Neutrophil (primary cell): ENCODE measurements around the gene NAP1L2.

Experiments
- H3K27ac ChIP-seq: fragments of 200-600 bp; sonication (generic); 2 replicates; pipeline ENCODE4 v1.5.1; 2016; ENCODE audit warnings: mild to moderate bottlenecking, moderate library complexity
- H3K27me3 ChIP-seq: fragments of 200-600 bp; sonication (generic); 2 replicates; pipeline ENCODE4 v1.6.0; 2016; ENCODE audit warnings: mild to moderate bottlenecking
- H3K36me3 ChIP-seq: fragments of 200-600 bp; sonication (generic); 2 replicates; pipeline ENCODE4 v1.5.1; 2017
- H3K4me1 ChIP-seq, 2 experiments: fragments of 200-600 bp in 1 of 2; sonication (generic) in 1 of 2; 1 replicate in 1 of 2; 2 replicates in 1 of 2; pipeline versions ENCODE4 v1.5.1 to v1.6.1; 2013 to 2016; ENCODE audit warnings: low read depth in 1 of 2, low read length in 1 of 2, mild to moderate bottlenecking in 1 of 2, moderate library complexity in 1 of 2; ENCODE audit not compliant: control insufficient read depth in 1 of 2, insufficient read depth in 1 of 2
- H3K4me3 ChIP-seq, 2 experiments: fragments of 200-600 bp in 1 of 2; sonication (generic) in 1 of 2; 1 replicate in 1 of 2; 2 replicates in 1 of 2; pipeline ENCODE4 v1.5.1; 2013 to 2016; ENCODE audit warnings: low read depth in 1 of 2, low read length in 1 of 2, mild to moderate bottlenecking in 1 of 2, moderate library complexity in 1 of 2
- H3K9me3 ChIP-seq: fragments of 200-600 bp; sonication (generic); 2 replicates; pipeline ENCODE4 v1.5.1; 2016
- CTCF ChIP-seq: fragments of 200-600 bp; sonication (generic); IDR thresholded peaks from 2 replicates; pipeline ENCODE4 v1.5.1; 2016; ENCODE audit warnings: antibody characterized with exemption

NAP1L2 gene

GRCh38 chrX:73214426-73215094, at the start of gene NAP1L2:
TSS of gene NAP1L2 (minus strand) at chrX:73214851. CDS start at chrX:73214492, 359 bp downstream.
- peaks cover 31% of the 10 kb centered on the region for H3K27me3 ChIP-seq
- H3K27ac ChIP-seq: no peak within 1 kb of the TSS
- H3K36me3 ChIP-seq: no peaks in the 10 kb centered on the region
- no peaks in the 10 kb centered on the region for H3K9me3 ChIP-seq
- no peak for TF ChIP-seq CTCF
- no peaks in the 10 kb centered on the region for H3K4me1 ChIP-seq
- H3K4me3 ChIP-seq: no peak within 1 kb of the TSS

- Histone ChIP-seq H3K36me3 (no peaks in the 10 kb centered on the region), H3K4me3 (no peak overlapping the region), H3K27ac (no peak overlapping the region), H3K9me3 (no peaks in the 10 kb centered on the region), H3K4me1 (no peaks in the 10 kb centered on the region), H3K27me3 (no peaks in the 10 kb centered on the region)
- no peak for TF ChIP-seq CTCF
Observed at GRCh38 chrX:73262991-73263390, 48.3 kb upstream of the NAP1L2 start.

- Histone ChIP-seq H3K27me3 (no peaks in the 10 kb centered on the region), H3K4me3 (no peak overlapping the region), H3K9me3 (no peaks in the 10 kb centered on the region), H3K36me3 (no peaks in the 10 kb centered on the region), H3K27ac (no peak overlapping the region), H3K4me1 (no peaks in the 10 kb centered on the region)
- no peak for TF ChIP-seq CTCF
Observed at GRCh38 chrX:73239242-73239641, 24.6 kb upstream of the NAP1L2 start.

- Histone ChIP-seq H3K27me3 (peaks cover 31% of the 10 kb centered on the region), H3K36me3 (no peaks in the 10 kb centered on the region), H3K9me3 (no peaks in the 10 kb centered on the region), H3K4me1 (no peaks in the 10 kb centered on the region), H3K27ac (no peak overlapping the region), H3K4me3 (no peak overlapping the region)
- TF ChIP-seq CTCF: no peak
Observed at GRCh38 chrX:73217621-73218020, 3.0 kb upstream of the NAP1L2 start.

- H3K27me3 ChIP-seq: peaks cover 31% of the 10 kb centered on the region
- no peaks in the 10 kb centered on the region for H3K4me1 ChIP-seq
- H3K36me3 ChIP-seq: no peaks in the 10 kb centered on the region
- H3K4me3 ChIP-seq: no peak overlapping the region
- no peak overlapping the region for H3K27ac ChIP-seq
- no peaks in the 10 kb centered on the region for H3K9me3 ChIP-seq
- no peak for TF ChIP-seq CTCF
Observed at GRCh38 chrX:73215246-73215645, 595 bp upstream of the NAP1L2 start.
